22Rv1 (cell line): ENCODE data around the gene APOL2.

Experiments used
- CTCF ChIP-seq: fragments of 450-650 bp; IDR thresholded peaks from 2 replicates; pipeline ENCODE4 v1.5.1; 2017; ENCODE audit warnings: mild to moderate bottlenecking
- ZFX ChIP-seq: fragments of 450-650 bp; IDR thresholded peaks from 2 replicates; pipeline ENCODE4 v1.6.1; 2017; ENCODE audit warnings: antibody characterized with exemption, borderline replicate concordance

- no peak for TF ChIP-seq CTCF
- TF ChIP-seq ZFX = no peak
Observed at GRCh38 chr22:36222887-36223450, 16.4 kb downstream of the APOL2 start.
